ENCODE measurements around the gene SLC30A2.

Gene SLC30A2

GRCh38 chr1:25994402-25995150 lies 51.3 kb downstream of the SLC30A2 start:
- no peak for DNase-seq

GRCh38 chr1:25993197-25993951 lies 52.5 kb downstream of the SLC30A2 start:
- DNase-seq = no peak

DNA sequence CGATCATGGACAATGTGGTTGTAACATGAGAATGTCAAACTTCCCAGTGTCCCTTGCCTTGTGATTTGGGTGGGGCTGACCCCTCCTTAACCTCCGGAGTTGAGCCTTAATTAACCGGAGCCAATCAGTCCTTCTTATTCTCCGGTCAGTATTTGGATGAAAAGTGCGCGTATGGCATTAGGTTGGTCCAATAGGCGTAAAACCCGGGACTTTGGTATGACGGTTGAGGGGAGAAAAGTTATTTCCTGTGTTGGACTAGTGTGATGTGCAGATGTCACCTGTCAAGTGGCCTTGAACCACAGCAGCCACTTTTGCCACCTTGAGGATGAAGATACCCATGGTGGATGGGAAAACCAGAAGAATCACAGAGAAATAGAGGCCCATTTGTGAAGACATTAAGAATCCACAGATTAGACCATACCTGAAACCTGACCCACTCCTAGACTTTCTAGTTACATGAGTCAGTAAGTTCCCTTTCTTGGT lies 53.2 kb downstream of the SLC30A2 start:
- no peak for DNase-seq

DNA sequence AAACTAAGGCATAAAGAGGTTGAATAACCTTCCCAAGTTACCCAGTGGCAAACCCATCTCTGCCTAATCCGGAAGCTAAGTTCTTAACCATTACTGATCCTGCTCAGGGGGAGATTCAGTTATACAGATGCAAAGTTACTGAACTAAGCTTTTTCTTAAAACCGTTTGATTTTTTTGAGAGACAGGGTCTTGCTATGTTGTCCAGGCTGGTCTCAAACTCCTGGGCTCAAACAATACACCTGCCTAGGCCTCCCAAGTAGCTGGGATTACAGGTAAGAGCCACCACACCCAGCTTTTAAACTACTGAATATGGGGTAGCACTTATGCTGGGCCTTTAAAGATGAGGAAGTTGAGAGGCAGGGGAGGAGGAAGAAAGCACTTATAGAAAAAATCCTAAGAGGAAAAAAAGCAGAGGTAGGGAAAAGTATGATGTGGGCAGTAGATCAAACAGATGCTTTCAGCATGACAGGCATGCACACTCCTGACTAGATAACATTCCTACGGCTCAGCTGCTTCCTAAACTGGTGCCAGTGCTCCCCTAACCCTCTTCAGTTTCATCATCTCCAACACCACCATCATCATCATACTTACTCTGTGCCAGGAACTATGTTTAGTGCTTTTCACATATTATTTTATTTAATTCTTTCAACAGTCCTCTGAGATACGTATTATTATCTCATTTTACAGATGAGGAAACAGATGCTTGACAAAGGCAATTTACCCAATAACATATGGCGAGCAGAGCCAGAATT lies 53.8 kb downstream of the SLC30A2 start:
- no peak for DNase-seq

DNA sequence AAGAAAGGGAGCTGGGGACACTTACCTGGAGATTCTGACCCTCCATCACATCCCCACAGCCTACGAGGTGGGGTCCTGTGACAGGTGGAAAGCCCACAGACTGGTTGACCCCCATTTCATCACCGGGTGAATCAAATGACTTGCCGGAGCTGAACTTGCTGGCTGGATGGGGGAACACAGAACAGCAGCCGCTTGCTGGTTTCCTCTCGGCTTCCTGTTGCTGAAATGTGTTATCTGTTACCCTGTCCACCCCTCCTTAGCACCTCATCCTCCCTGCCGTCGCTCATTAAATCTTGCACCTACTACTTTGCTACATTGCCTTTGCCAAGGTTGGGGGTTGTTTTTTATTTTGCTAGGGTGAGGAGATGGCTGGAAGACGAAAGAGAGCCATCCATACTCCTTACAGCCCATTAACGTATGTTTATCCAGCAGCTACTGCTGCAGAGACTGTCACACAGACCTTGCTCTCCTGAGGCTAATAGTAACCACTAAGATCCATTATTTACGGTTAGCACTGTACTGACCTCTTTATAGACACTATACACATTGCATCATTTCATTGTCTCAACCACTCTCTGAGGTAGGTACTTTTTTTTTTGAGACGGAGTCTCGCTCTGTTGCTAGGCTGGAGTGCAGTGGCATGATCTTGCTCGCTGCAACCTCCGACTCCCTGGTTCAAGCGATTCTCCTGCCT lies 55.1 kb downstream of the SLC30A2 start:
- DNase-seq = no peak

- DNase-seq = no peak
Observed at GRCh38 chr1:25990251-25990650, 55.7 kb downstream of the SLC30A2 start.

DNA sequence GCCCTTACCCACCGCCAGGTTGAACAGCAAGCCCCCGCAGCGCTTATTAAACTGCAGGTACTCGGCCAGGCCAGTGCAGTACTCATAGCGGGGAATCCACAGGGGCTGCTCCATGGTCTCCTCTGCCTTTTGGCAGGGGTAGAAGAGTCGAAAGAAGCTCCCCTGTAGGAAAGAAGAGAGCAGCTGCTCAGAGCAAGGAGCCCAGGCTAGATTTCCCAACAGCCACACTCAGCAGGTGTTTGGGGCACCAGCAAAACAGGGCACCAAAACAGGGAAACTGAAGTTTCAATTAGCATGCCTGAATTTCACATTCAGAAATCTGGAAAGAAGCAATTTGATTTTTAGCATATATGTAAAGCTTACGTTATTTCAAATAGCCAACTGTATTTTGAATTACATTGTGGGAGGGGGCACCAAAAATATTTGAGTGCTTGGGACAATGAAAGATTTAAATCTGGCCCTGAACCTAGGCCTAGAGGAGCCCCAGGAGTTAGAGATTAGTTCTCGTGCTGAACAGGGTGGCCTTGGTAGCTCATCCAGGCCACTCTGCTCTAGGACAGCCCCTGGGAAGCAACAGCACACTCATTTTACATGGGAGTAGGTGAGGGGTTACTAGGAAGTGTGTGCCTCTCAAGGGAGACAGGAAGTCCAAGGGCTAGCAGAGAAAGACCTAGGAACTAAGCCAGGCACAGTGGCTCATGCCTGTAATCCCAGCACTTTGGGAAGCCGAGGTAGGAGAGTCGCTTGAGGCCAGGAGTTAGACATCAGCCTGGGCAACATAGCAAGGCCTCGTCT lies 56.3 kb downstream of the SLC30A2 start:
- DNase-seq = no peak

GRCh38 chr1:25987951-25988350 lies 58.0 kb downstream of the SLC30A2 start:
- DNase-seq = no peak
